H1 (cell line): Measurements from ENCODE around the gene CFHR5. TPM values are rescaled to one million over a fixed set of nuclear protein-coding genes. Genes with fewer than 3 reads are reported as not detected.

ENCODE experiments used
- CBX8 ChIP-seq: fragments of 300-800, 300-1000 bp; sonication (generic); IDR thresholded peaks from 2 replicates; pipeline ENCODE4 v1.7.1; 2016; ENCODE audit warnings: low read depth, low read length, borderline replicate concordance
- SIRT6 ChIP-seq: IDR thresholded peaks from one replicate; pipeline ENCODE4 v1.7.1; 2012; ENCODE audit warnings: low read length, inconsistent platforms
- YY1 ChIP-seq: IDR thresholded peaks from 2 replicates; pipeline ENCODE4 v1.6.1; 2011; ENCODE audit warnings: low read depth, mild to moderate bottlenecking, low read length
- ZNF274 ChIP-seq: IDR thresholded peaks from 2 replicates; pipeline ENCODE4 v1.7.0; 2012; ENCODE audit warnings: low read length, borderline replicate concordance; ENCODE audit errors: extremely low read depth
- polyA plus RNA-seq, 7 experiments: library from polyadenylated mRNA; depleted of rRNA in 3 of 7; stranded (reverse) in 5 of 7; unstranded in 2 of 7; fragments of >200 nt in 5 of 7; fragments of 200-250 nt in 2 of 7; gene quantifications; 1 replicate in 5 of 7; 2 replicates in 1 of 7; 4 replicates in 1 of 7; pipeline versions ENCODE4 v1.2.1 to v1.2.3, GENCODE V29; 2011 to 2013; ENCODE audit warnings: missing spikeins in 2 of 7, mixed read lengths in 2 of 7
- total RNA-seq: library from RNA; stranded (reverse); fragmentation: NEBNext Ultra II Directional; extraction: Animal tissue kit (Norgen Biotek cat#: 25700); gene quantifications from 2 replicates; pipeline ENCODE4 v1.2.1, GENCODE V29; 2021

The CFHR5 gene
- total and polyA plus RNA-seq, 2 of the 8 experiments (the other 6 are each of a cell fraction or from before 2014, with no cell fraction given): not detected

GRCh38 chr1:196976278-196976677 lies 1.1 kb upstream of the CFHR5 start (continued):
- TF ChIP-seq YY1 (no peak), SIRT6 (no peak), CBX8 (no peak), ZNF274 (no peak)
